Inflammatory macrophage treated with lipopolysaccharide for 4 hours (primary cell): ENCODE data around the gene GRIK5.

Source experiments
- DNase-seq: peaks from one replicate; pipeline ENCODE4 v3.0.0-alpha.2; 2020

The GRIK5 gene

DNA sequence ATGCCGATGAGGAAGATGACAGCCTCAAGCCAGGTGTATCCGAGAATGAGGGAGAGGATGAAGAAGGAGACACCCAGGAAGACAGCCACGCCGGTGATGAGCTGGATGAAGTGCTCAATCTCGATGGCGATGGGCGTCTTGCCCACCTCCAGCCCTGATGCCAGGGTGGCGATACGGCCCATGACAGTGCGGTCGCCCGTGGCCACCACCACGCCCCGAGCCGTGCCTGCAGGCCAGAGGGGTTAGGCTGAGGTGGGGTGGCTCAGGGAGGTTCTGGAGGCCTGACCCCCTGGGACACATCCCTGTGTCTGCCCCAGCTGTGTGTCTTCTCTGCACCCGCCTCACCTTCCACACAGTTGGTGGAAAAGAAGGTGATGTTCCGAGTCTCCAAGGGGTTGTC is 85.0 kb downstream of the GRIK5 start:
- no peak for DNase-seq

DNA sequence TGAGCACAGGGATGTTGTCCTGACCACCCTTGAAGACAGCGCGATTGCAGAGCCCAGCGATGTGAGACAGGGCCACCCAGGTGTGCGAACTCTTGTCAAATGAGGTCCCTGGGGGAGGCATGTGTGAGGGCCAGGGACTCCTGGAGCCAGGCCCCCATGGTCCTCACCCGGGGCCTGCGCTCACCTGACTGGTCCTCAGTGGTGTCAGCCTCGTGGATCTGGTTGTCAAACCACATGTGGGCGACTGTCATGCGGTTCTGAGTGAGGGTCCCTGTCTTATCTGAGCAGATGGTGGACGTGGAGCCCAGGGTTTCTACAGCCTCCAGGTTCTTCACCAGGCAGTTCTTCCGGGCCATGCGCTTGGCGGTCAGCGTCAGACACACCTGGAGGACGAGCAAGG is 88.3 kb downstream of the GRIK5 start:
- DNase-seq = no peak

DNA sequence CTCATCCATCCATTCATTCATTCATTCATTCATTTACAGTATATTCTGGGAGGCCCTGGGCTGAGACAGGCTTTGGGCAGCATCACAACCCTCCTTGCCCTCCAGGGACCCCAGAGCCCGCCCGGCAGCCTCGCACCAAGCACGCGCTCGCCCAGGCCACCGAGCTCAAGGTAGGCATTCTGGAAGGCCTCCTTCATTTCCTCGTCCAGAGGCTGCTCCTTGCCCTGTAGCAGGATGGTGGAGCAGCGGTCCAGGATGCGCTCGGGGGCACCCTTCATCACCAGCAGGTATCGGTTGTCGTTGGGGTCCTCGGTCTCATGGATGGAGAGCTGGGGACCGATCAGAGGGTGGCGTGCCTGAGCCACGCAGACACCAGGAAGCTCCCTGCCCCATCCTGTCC is 91.5 kb downstream of the GRIK5 start:
- DNase-seq = no peak

DNA sequence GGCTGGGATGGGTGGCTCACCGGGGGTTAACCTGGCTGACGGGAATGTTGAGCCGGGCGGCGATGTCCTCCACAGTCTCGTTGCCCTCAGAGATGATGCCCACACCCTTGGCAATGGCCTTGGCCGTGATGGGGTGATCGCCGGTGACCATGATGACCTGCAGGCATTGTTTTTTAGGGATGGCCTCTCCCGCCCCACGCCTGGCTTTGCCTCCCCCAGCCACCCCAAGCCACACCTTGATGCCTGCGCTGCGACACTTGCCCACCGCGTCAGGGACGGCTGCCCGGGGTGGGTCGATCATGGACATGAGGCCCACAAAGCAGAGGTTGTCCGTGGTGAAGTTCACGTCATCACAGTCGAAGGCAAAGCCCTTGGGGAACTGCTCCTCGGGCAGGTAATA is 92.1 kb downstream of the GRIK5 start:
- no peak for DNase-seq

DNA sequence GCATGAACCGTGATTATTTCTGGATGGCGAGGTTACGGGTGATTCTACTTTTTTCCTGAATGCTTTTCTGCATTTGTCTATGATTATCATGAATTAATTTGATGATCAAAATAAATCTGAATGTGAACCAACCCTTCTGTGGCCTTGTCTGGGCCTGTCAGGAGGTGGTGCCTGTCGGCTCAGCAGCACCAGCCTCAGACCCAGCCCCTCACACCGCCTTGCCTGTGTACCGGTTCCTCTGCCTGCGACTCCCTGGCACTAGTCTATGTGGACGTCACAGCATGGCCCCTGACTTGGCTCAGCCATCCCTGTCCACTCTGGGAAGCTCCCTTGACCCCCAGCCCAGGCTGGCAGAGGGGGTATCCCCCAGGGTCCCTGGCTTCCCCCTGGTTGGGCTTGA is 95.4 kb downstream of the GRIK5 start:
- DNase-seq = no peak

DNA sequence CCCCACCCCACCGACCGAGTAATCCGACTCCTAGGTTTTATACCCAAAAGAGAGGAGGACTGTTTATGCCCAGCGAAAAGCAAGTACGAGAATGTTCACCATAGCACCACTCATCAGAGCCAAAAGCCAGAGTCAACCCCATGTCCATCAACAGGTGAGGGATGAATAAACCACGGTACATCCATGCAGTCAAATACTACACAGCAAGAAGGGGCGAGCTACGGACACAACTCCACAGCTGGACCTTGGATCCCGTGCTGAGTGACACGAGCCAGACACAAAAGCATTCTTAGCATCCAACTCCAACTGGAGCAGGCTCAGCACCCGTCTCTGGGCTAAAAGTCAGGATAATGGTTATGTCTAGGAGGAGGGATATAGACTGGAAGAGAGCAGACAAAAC is 98.6 kb downstream of the GRIK5 start:
- no peak for DNase-seq

DNA sequence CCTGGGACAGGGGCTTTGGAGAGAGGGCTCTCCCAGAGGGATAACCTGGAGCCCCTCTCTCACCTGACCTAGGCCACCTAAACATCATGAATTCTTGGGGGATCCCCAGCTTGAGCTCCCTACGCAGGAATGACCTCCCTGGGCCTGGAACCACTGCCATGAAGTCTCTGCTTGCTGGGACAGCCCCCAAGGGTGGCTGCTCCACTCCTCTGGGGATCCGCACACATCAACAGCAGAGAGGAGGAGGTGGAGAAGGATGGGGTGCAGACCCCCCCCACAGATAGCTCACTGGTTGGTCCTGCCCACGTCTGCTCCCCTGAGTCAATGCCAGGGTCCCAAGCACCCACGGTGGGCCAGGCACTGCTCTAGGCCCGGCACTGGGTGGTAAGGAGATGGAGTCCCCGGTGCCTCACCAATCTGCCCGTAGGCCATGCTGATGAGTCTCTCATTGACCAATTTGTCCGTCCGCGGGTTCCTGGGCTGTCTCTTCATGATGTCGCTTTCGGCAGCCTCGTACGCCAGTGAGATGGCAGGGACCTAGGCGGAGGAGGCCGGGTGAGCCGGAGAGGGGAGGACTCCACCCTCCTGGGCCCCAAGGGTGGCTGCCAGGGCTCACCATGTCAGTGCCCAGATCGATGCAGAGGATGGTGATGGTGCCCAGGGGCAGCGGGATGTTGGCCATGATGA is 100.1 kb downstream of the GRIK5 start:
- DNase-seq = no peak

DNA sequence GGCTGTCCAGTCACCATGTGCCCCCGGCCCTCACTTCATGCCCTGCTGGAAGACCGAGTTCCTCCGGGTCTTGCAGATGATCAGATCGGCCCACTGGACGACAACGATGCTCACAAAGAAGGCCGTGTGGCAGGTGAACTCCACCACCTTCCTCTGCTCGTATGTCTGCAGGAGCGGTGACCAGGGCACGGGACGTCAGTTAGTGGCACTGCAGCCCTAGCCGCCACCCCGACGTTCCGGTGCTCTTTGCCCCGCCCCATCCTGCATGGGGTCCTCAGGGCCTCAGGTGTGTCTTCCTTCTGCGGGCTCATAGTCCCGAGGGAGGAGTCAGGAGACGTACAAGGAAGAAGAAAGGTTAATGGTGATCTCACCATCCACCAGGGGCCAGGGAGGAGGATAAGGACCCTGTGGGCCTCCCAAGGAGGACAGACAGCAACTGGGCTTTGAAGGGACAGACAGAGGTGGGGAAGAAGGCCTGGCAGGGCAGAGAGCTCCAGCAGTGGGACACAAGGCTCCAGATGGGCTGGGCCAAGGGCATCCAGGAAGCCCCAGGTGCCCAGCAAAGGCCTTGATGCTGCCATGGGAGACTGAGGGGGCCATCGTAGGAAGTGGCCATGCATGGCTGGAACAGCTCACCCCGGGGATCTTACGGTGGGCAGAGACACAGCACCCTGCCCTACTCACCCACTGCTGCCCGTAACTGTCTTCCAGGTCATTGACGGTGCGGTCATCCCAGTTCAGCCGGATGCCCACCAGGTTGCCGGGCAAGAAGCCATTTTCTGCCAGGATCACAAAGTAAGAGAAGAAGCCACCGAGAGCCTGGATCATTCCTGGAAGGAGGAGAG is 101.0 kb downstream of the GRIK5 start:
- DNase-seq = no peak

DNA sequence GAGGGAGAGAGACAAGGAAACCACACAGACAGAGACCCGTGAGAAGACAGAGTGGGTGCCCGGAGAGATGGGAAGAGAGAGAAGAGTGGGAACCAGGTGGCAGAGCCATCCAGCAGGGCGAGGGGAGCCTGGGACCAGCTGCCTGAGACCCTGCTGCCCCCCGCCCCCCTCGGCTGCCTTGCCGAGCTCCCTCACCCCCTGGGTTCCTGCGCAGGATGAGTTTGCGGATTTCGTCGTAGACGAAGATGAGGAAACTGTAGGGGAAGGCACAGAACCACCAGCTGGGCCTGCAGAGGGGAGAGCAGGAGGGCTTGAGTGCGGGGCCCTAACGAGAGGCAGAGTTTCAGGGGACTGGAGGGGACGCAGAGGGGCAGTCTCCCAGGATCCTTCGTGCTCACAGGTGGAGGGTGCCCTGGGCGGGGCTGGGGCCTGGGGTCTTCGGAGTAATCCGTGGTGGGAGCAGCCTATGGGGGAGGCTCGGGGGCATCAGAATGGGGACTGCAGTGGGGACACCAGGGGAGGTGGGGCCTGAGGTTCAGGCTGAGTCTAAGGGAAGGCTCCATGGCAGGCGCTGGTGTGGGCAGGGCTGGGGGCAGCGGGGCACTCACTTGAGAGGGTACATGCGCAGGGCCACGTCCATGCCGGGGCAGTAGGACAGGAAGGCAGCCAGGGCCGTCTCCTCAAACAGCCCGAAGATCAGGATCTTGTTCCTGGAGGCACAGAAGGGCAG is 102.8 kb downstream of the GRIK5 start:
- no peak for DNase-seq

DNA sequence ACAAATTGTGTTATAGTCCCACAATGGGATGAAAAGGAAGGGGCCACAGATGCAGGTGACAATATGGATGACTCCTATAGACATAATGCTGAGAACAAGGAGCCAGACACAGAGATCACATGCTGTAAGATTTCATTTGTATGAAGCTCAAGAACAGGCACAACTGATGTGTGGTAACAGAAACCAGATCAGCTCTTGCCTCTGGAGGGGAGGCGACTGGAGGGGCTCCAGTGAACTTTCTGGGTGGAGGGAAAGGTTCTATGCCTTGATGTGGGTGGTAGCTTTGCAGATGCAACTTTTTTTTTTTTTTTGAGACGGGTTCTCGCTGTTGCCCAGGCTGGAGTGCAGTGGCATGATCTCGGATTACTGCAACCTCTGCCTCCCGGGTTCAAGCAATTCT is 104.9 kb downstream of the GRIK5 start:
- no peak for DNase-seq

DNA sequence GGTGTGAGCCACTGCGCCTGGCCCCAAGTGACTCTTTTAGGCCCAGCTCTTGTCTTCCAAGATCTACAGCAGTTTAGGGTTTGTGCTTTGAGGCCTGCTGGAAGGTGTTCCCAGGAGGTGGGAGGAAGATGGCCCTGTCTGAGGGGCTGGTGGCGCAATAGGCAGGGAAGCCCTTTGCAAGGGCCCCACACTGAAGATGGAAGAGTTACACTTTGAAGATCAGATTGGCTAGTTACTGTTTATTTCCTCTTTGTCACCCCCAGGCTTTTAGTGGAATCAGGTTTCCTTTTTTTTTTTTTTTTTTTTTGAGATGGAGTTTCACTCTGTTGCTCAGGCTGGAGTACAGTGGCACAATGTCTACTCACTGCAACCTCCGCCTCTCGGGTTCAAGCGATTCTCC is 109.0 kb downstream of the GRIK5 start:
- no peak for DNase-seq

DNA sequence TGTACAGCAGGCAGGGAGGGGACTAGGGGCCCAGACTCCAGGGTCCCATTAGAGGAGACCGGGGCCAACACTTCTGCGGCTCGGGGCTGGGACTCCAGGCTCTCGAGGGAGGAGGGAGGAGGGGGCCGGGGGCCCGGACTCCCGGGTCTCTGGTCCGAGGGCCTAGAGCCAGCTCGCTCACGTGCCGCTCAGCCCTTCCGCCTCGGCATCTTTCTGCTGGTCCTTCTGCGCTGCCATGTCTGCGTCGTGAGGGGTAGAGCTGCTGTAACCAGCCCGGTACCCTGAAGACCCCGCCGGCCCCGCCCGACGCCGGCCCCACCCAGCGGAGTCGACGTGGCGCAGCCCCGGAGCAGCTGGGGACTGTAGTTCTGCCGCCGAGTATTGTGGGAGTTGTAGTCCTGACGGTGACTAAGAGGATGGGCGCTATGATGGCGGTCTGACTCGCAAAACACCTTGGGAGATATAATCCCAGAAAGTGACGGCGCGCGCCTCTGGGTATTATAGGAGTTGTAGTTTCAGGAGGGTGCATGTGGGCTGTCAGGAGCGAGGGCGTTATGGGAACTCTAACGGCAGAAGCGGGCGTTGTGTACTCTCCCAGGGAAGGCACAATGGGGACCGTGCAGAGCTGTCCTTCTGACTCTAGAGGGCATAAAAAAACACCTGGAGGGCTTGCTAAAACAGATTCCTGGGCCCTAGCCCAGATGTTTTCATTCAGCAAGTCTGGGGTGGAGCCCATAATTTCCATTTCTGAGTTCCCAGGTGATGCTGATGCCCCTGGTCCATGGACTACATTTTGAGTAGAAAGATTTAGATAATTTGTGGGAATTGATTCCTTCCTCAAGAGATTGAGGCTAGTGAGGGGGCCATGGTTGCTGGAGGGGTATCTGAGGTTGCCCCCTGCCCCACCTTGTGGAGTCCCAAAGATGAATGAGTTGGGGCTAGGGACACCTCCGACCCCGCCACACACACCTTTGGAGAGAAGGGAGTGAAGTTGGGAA is 110.7 kb downstream of the GRIK5 start, which contains the start of gene RABAC1:
Gene RABAC1 (minus strand): TSS at position 266 of the 998 bp plus-strand sequence. CDS start 29 bp downstream, at position 237.
- DNase-seq = peak; percentile 88

DNA sequence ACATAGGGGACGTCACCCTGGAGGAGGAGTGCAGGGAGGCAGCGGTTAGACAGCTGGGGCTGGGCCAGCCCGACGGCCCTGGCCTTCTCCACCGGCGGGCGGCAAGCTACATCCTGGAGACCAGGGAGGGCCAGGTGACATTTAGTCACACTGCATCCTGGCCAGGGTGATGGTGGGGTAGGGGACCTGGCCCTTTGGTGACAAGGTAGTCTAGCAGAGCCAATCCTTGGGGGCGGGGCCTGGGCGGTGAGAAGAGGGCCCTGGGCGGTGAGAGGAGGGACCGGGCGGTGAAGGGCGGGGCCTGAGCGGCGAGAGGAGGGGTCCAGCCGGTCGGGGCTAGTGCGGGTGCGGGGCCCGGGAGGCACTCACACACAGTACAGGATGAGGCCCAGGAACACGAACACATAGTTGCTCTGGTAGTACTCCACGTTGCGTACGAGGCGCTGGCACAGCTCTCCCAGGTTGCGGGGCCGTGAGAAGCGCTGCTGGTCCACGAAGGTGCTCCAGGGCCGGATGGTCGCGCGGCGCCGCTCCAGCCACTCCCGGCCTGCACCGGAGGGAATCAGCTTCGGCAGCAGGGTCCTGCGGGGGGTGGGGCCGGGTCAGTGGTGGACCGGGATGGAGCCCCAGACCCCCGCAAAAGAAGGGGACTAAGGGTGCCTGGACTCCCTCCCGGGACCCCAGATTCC is 111.5 kb downstream of the GRIK5 start:
- DNase-seq = peak; percentile 74

DNA sequence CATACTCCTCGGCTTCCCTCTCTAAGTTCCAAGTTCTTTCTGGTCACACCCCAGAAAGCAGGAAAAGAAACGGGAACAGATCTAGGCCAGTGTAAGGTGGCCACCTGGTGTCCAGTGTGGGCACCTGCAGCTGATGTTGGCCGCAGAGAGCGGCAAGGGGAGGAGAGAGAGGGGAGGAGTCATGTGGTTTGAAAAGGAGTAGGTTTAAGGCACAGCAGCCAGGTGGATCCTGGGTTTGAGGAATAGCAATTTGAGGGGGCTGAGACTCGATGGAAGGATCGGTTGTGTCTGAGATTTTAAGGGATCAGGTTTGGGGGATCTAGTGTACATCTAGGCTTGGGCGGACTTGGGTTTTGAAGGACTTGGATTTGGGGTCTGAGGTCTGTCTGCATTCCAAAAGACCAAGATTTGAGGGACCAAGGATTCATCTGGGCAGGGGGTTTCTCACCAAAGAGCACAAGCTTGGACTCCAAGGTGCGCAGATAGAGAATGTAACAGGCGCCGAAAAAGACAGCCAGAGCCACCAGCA is 112.1 kb downstream of the GRIK5 start:
- peak; percentile 82 for DNase-seq

DNA sequence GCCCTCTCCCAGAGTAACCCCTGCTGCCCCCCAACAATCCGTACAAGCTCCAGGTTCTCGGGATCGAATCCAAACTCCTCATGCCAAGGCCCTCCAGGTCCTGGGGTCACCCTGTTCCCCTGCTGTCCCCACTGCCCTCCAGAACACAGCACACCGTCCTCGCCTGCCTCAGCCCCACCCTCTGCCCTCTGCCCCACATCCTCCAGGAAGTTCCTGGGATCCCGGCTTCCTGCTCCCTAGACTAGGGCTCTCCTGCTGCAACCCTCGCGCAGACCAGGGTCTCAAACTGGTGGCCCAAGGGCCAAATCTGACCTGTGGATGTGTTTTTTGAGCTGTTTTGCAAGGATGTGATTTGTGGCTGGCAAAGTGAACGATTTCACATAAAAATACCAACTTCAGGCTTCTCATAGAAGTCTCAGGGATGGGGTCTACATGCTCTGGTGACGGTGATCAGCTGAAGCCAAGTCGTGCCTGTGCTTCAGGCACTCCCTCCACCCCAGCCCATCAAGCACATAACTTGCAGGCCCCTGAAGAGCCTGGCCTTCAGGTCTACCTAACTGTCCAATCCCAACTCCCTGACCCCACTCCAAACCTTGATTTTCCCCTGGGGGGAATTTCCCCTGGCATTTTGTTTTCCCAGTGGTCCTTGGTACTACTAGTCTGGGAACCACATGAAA is 112.7 kb downstream of the GRIK5 start:
- no peak for DNase-seq

DNA sequence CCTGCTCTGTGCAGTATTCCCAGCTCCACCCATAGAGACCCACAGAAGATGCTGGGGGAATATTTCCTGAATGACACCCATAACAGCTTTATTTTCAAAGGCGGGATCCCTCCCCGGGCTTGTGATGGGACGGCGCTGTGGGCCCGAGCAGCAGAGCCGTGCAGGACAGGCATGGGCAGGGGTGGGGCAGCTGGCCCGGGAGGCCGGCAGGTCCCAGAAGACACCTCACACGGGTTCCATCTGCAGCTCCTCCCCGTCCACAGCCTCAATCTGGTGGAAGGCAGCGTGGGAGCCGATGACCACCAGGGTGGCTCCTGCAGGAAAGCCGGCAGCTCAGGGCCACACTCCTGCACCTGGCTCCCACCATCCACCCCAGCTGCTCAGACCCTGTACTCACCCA is 113.4 kb downstream of the GRIK5 start:
- DNase-seq = no peak

DNA sequence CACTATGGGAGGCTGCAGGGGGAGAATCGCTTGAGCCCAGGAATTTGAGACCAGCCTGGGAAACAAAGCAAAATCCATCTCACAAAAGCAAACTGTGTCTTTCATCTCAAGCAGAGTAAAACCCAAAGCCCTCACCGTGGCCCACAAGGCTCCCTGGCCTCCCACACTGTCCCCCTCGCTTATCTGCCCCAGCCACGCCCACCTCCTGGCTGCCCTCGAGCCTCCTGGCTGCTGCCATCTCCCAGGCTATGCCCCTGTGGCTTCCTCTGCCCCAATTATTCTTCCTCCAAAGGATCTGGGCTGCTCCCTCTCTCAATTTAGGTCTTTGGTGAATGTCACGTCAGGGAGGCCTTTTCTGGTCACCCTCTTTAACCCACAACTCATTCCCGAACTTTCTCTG is 114.5 kb downstream of the GRIK5 start:
- DNase-seq = no peak

DNA sequence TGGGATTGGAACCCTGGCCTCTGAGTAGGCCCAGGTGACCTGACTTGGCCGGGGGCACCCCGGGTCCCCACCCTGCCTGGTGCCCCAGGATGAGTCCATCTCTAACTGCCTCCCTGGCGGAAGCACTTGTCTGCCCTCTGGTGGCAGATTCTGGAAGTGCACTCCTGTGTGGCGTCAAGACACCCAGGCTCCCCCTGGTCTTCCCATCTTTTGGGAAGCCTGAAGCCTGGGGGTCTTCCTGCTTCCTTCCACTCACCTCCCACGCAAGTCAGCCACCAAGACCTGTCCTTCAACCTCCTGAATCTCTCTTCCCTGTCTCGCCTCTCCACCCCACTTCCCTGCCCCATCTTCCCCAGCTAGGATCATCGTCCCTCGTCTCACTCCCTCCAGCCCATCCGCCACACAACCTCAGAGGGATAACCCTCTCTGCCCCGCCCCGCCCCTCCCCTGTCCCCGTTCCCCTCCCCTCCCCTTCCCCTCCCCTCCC is 118.3 kb downstream of the GRIK5 start:
- peak; percentile 72 for DNase-seq
